Testis (tissue), 3 donors: ENCODE data around the gene LPIN3. TPM values are rescaled to one million over a fixed set of nuclear protein-coding genes. Genes with fewer than 3 reads are reported as not detected.

ENCODE experiments used
- DNase-seq: peaks from one replicate; pipeline ENCODE4 v3.0.0-alpha.2; 2019
- H3K27ac ChIP-seq, 2 donors: fragments of 200-600 bp; sonication (generic); one replicate each; pipeline ENCODE4 v1.5.1; 2019
- H3K27me3 ChIP-seq: fragments of 200-600 bp; sonication (generic); one replicate; pipeline ENCODE4 v1.5.1; 2019
- H3K36me3 ChIP-seq: fragments of 200-600 bp; sonication (generic); one replicate; pipeline ENCODE4 v1.5.1; 2017; ENCODE audit warnings: low read depth; ENCODE audit errors: missing control alignments
- H3K4me1 ChIP-seq: fragments of 200-600 bp; sonication (generic); one replicate; pipeline ENCODE4 v1.5.1; 2019
- H3K4me3 ChIP-seq, 2 donors: fragments of 200-600 bp; sonication (generic); one replicate each; pipeline ENCODE4 v1.5.1; 2017 to 2019
- H3K9me3 ChIP-seq: fragments of 200-600 bp; sonication (generic); one replicate; pipeline ENCODE4 v1.5.1; 2017
- POLR2A ChIP-seq: fragments of 450-650 bp; IDR thresholded peaks from one replicate; pipeline ENCODE4 v1.6.1; 2017; ENCODE audit warnings: antibody characterized with exemption, mild to moderate bottlenecking, moderate library complexity
- WGBS, 2 donors: methylation state at CpG; one replicate each; pipeline ENCODE4 v1.1.5; 2018; 5-methylcytosine and 5-hydroxymethylcytosine counted together
- intact Hi-C: fragments of 100-400 bp; cut with DNase I; formaldehyde crosslinking; loops from one replicate; pipeline ENCODE4 v1.15.1; 2023; ENCODE audit warnings: low total_unique reads
- polyA plus RNA-seq: library from polyadenylated mRNA; stranded (reverse); fragments of 350-450 nt; fragmentation: Illumina TruSeq; extraction: RNeasy Lipid Tissue Mini Kit (QIAGEN cat#74804); gene quantifications from one replicate; pipeline ENCODE4 v1.2.3, GENCODE V29; 2014; ENCODE audit warnings: low read depth, low replicate concordance; ENCODE audit not compliant: insufficient read depth
- total RNA-seq, 2 donors: library from RNA; depleted of rRNA; stranded (reverse); fragments of >200 nt; gene quantifications; one replicate each; pipeline ENCODE4 v1.2.3, GENCODE V29; 2016
- TF ChIP-seq, protein P1 (sequence below), 3 experiments: fragments of 450-650 bp in 2 of 3; fragments of 200-600 bp in 1 of 3; sonication (generic) in 1 of 3; IDR thresholded peaks; one replicate each; pipeline ENCODE4 v1.5.1; 2016 to 2019; ENCODE audit warnings: antibody characterized with exemption in 3 of 3, mild to moderate bottlenecking in 2 of 3, moderate library complexity in 1 of 3

LPIN3 gene
- total and polyA plus RNA-seq, 3 donors from 2014 or later, result 7.6 to 13.6 (median 9.9) TPM

DNA sequence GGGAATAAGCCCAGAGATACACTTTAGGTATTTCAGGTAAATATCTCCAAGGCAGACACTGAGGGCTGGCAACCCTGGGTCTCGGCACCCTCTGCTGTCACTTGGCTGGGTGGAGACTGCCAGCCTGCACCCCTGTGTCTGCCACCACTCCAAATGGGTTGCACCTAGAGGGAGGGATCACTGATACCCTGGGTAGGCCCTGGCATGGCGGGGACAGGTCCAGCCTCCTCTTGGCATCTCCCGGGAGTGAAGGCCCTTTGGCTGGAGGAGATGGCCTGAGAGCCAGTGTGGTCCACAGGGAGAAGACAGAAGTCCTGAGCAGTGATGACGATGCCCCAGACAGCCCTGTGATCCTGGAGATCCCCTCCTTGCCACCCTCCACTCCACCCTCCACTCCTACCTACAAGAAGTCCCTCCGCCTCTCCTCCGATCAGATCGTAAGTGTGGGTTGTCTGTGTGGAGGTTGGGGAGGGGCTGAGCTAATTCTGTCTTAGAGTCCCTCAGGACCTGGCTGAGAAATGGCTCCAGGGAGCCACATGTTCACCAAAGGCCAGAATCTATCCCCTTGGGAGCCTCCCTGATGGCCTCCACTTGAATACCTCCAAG lies 15.1 kb downstream of the LPIN3 start:
- DNase-seq, result no peak

DNA sequence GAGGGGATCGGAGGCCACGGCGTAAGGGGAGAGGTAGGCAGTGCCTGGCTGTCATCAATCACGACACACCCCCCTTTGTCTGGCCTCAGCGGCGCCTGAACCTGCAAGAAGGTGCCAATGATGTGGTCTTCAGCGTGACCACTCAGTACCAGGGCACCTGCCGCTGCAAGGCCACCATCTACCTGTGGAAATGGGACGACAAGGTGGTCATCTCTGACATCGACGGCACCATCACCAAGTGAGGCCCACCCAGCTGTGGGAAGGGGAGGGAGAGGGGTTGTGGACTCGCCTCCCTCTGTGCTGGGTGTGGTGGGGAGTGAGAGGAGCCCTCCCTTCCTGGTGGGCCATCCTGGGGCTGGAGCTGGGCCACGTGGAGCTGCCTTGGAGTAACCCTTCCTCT lies 16.3 kb downstream of the LPIN3 start:
- H3K36me3 ChIP-seq, result no peaks in the 10 kb centered on the region
- no peak overlapping the region for H3K4me3 ChIP-seq
- peaks cover 6% of the 10 kb centered on the region for H3K4me1 ChIP-seq
- TF ChIP-seq, protein P1, sequence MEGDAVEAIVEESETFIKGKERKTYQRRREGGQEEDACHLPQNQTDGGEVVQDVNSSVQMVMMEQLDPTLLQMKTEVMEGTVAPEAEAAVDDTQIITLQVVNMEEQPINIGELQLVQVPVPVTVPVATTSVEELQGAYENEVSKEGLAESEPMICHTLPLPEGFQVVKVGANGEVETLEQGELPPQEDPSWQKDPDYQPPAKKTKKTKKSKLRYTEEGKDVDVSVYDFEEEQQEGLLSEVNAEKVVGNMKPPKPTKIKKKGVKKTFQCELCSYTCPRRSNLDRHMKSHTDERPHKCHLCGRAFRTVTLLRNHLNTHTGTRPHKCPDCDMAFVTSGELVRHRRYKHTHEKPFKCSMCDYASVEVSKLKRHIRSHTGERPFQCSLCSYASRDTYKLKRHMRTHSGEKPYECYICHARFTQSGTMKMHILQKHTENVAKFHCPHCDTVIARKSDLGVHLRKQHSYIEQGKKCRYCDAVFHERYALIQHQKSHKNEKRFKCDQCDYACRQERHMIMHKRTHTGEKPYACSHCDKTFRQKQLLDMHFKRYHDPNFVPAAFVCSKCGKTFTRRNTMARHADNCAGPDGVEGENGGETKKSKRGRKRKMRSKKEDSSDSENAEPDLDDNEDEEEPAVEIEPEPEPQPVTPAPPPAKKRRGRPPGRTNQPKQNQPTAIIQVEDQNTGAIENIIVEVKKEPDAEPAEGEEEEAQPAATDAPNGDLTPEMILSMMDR (IDR thresholded peaks at IDR 0.05), result no peak
- no peak for TF ChIP-seq POLR2A
- 88 to 100% methylated on average over 1 to 13 of the region's 13 CpGs for WGBS, 2 donors
- H3K9me3 ChIP-seq, result no peaks in the 10 kb centered on the region
- DNase-seq, result no peak
- intact Hi-C loops, result no loop called here
- H3K27ac ChIP-seq, result no peak overlapping the region
- no peaks in the 10 kb centered on the region for H3K27me3 ChIP-seq

More for the DNA sequence above, 15.1 kb downstream of the LPIN3 start:
- H3K4me3 ChIP-seq, result no peak overlapping the region
- no peaks in the 10 kb centered on the region for H3K27me3 ChIP-seq
- H3K4me1 ChIP-seq, result peaks cover 6% of the 10 kb centered on the region
- H3K27ac ChIP-seq, result no peak overlapping the region
- no peaks in the 10 kb centered on the region for H3K36me3 ChIP-seq
- intact Hi-C loops, result no loop called here
- WGBS, 2 donors, result 89% methylated on average over 6 to 7 of the region's 7 CpGs
- H3K9me3 ChIP-seq, result no peaks in the 10 kb centered on the region
- TF ChIP-seq POLR2A, result no peak
- TF ChIP-seq, protein P1 (IDR thresholded peaks at IDR 0.05), result no peak

DNA sequence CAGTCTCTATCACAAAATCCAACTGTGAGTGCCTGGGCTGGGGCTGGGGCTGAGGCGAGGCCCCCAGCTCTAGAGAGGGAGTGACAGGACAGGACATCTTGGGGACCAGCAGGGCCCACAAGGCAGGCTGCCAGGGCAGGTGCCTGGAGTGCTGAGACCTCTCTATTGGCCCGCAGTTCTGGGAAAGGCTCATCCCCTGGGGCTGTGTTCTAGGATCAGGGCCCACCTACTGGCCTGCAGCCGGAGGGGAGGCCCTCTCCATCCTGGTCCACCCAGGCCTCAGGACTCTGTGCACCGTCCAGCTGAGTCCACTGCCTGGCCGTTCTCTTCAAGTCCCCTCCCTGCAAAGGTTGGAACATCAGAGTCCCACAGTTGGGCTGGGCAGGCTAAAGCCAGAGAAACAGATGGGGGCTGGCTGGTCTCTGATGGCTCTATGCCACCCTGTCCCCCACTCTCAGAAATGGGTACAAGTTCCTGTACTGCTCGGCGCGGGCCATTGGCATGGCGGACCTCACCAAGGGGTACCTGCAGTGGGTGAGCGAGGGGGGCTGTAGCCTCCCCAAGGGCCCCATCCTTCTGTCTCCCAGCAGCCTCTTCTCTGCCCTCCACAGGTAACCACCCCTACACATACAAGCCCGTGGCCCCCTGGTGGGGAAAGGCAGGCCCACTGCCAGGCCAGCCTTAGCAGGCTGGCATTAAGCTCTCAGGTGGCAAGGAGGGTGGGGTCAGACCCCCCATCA lies 17.0 kb downstream of the LPIN3 start:
- H3K9me3 ChIP-seq, result no peaks in the 10 kb centered on the region
- 77 to 80% methylated on average over 5 to 11 of the region's 11 CpGs for WGBS, 2 donors
- no peaks in the 10 kb centered on the region for H3K27me3 ChIP-seq
- DNase-seq, result no peak
- TF ChIP-seq, protein P1 (IDR thresholded peaks at IDR 0.05), result no peak
- no peak for TF ChIP-seq POLR2A
- H3K4me1 ChIP-seq, result peaks cover 6% of the 10 kb centered on the region
- intact Hi-C loops, result no loop called here
- H3K36me3 ChIP-seq, result no peaks in the 10 kb centered on the region
- no peak overlapping the region for H3K27ac ChIP-seq
- H3K4me3 ChIP-seq, result no peak overlapping the region

DNA sequence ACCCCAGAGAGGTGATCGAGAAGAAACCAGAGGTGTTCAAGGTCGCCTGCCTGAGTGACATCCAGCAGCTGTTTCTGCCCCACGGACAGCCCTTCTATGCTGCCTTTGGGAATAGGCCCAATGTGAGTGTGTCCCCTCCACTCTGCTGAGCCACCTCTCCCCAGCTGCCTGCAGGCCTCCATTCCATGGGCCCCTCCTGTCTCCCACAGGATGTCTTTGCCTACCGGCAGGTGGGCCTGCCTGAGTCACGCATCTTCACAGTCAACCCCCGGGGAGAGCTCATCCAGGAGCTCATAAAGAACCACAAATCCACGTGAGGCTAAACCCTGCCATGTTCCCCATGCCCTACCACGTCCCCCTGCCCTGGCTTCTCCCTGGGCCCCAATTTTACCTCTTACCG lies 17.6 kb downstream of the LPIN3 start:
- intact Hi-C loops, result no loop called here
- Histone ChIP-seq H3K27ac (no peak overlapping the region), H3K27me3 (no peaks in the 10 kb centered on the region), H3K9me3 (no peaks in the 10 kb centered on the region), H3K36me3 (no peaks in the 10 kb centered on the region), H3K4me3 (no peak overlapping the region), H3K4me1 (peaks cover 6% of the 10 kb centered on the region)
- DNase-seq, result no peak
- WGBS, 2 donors, result 85 to 95% methylated on average over 6 to 9 of the region's 9 CpGs
- TF ChIP-seq, protein P1 (IDR thresholded peaks at IDR 0.05), result no peak
- TF ChIP-seq POLR2A, result no peak
